ENCODE measurements around the gene MTA3. TPM values are rescaled to one million over a fixed set of nuclear protein-coding genes. Genes with fewer than 3 reads are reported as not detected.

MTA3 gene
- total RNA-seq, 1 donor from 2014 or later = 25.8 TPM

- DNase-seq (ENCODE audit: low read depth) = no peak
Observed at GRCh38 chr2:42789751-42790150, 221.3 kb downstream of the MTA3 start.

GRCh38 chr2:42791606-42792005, 223.2 kb downstream of the MTA3 start:
- DNase-seq (ENCODE audit: low read depth) = no peak
- Histone ChIP-seq H3K4me3 (ENCODE audit: low read depth, low read length) (no peak overlapping the region), H3K36me3 (ENCODE audit: control insufficient read depth, insufficient read depth, low read length) (no peaks in the 10 kb centered on the region), H3K27me3 (ENCODE audit: control insufficient read depth, insufficient read depth, low read length) (peaks cover 14% of the 10 kb centered on the region)
- TF ChIP-seq CTCF (IDR thresholded peaks at IDR 0.05; ENCODE audit: insufficient read depth, low read length, poor library complexity, severe bottlenecking) = no peak

More at GRCh38 chr2:42789751-42790150, 221.3 kb downstream of the MTA3 start:
- no peaks in the 10 kb centered on the region for H3K36me3 ChIP-seq (ENCODE audit: control insufficient read depth, insufficient read depth, low read length)
- no peak for TF ChIP-seq CTCF (IDR thresholded peaks at IDR 0.05; ENCODE audit: insufficient read depth, low read length, poor library complexity, severe bottlenecking)
- no peak overlapping the region for H3K4me3 ChIP-seq (ENCODE audit: low read depth, low read length)
- peaks cover 14% of the 10 kb centered on the region for H3K27me3 ChIP-seq (ENCODE audit: control insufficient read depth, insufficient read depth, low read length)

- H3K36me3 ChIP-seq (ENCODE audit: control insufficient read depth, insufficient read depth, low read length) = no peaks in the 10 kb centered on the region
- TF ChIP-seq CTCF (IDR thresholded peaks at IDR 0.05; ENCODE audit: insufficient read depth, low read length, poor library complexity, severe bottlenecking) = no peak
- H3K27me3 ChIP-seq (ENCODE audit: control insufficient read depth, insufficient read depth, low read length) = peaks cover 14% of the 10 kb centered on the region
- no peak for DNase-seq (ENCODE audit: low read depth)
- peak overlapping the region; percentile 43 for H3K4me3 ChIP-seq (ENCODE audit: low read depth, low read length)
Observed at GRCh38 chr2:42792087-42792582, 223.7 kb downstream of the MTA3 start.

GRCh38 chr2:42792583-42793333, 224.3 kb downstream of the MTA3 start, which contains the start of gene HAAO:
Gene HAAO (minus strand): TSS chr2:42792583. CDS start chr2:42792536, 47 bp downstream.
- H3K27me3 ChIP-seq (ENCODE audit: control insufficient read depth, insufficient read depth, low read length) = peaks cover 14% of the 10 kb centered on the region
- TF ChIP-seq CTCF (IDR thresholded peaks at IDR 0.05; ENCODE audit: insufficient read depth, low read length, poor library complexity, severe bottlenecking) = no peak

GRCh38 chr2:42793334-42794270, 225.2 kb downstream of the MTA3 start:
- H3K4me3 ChIP-seq (ENCODE audit: low read depth, low read length) = peak overlapping the region; percentile 43
- peaks cover 14% of the 10 kb centered on the region for H3K27me3 ChIP-seq (ENCODE audit: control insufficient read depth, insufficient read depth, low read length)
- H3K36me3 ChIP-seq (ENCODE audit: control insufficient read depth, insufficient read depth, low read length) = no peaks in the 10 kb centered on the region
- TF ChIP-seq CTCF (IDR thresholded peaks at IDR 0.05; ENCODE audit: insufficient read depth, low read length, poor library complexity, severe bottlenecking) = no peak
- DNase-seq (ENCODE audit: low read depth) = no peak

More at GRCh38 chr2:42792583-42793333, 224.3 kb downstream of the MTA3 start, which contains the start of gene HAAO:
- H3K36me3 ChIP-seq (ENCODE audit: control insufficient read depth, insufficient read depth, low read length) = no peaks in the 10 kb centered on the region
- H3K4me3 ChIP-seq (ENCODE audit: low read depth, low read length) = peak within 1 kb of the TSS; percentile 43
- DNase-seq (ENCODE audit: low read depth) = no peak

Data from kidney epithelial cell (primary cell).